ENCODE measurements around the gene CALCB.

- TF ChIP-seq POLR2A (IDR thresholded peaks at IDR 0.05; ENCODE audit: extremely low read depth, insufficient read length) (no peak), MYC (IDR thresholded peaks at IDR 0.05; ENCODE audit: low read depth, low read length) (no peak), CTCF (IDR thresholded peaks at IDR 0.05; ENCODE audit: low read depth, low read length) (no peak)
- TF ChIP-seq, protein P1, sequence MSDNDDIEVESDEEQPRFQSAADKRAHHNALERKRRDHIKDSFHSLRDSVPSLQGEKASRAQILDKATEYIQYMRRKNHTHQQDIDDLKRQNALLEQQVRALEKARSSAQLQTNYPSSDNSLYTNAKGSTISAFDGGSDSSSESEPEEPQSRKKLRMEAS (IDR thresholded peaks at IDR 0.05; ENCODE audit: low read depth, low read length) = no peak
These were observed 53.9 kb downstream of the CALCB start for GRCh38 chr11:15127341-15127740.
